Lung (tissue), 12 donors: ENCODE measurements around the gene KMT2C. TPM values are rescaled to one million over a fixed set of nuclear protein-coding genes. Genes with fewer than 3 reads are reported as not detected.

Source experiments
- ATAC-seq: fragments of 200-7000 bp; cut with Tn5 transposase; one replicate; pipeline ENCODE4 v1.9.1; 2020; ENCODE audit warnings: moderate number of reproducible peaks; ENCODE audit not compliant: insufficient read depth, low FRiP score
- DNase-seq, 3 donors: peaks; one replicate each; pipeline ENCODE4 v3.0.0-alpha.2; 2013 to 2017
- H3K27ac ChIP-seq, 2 donors: one replicate each; pipeline ENCODE4 v1.5.1; 2013; ENCODE audit warnings: mild to moderate bottlenecking in 2 of 2, moderate library complexity in 2 of 2, control low read depth in 1 of 2, inconsistent platforms in 1 of 2, low read depth in 1 of 2, low read length in 1 of 2
- H3K27me3 ChIP-seq, 3 donors: one replicate each; pipeline ENCODE4 v1.5.1; 2013; ENCODE audit warnings: low read length in 2 of 3; ENCODE audit not compliant: control insufficient read depth in 3 of 3, insufficient read depth in 3 of 3
- H3K36me3 ChIP-seq, 4 donors: one replicate each; pipeline ENCODE4 v1.5.1; 2013; ENCODE audit warnings: low read length in 4 of 4, mild to moderate bottlenecking in 1 of 4, moderate library complexity in 1 of 4; ENCODE audit not compliant: control insufficient read depth in 4 of 4, insufficient read depth in 4 of 4
- H3K4me1 ChIP-seq, 5 donors: one replicate each; pipeline ENCODE4 v1.5.1; 2013; ENCODE audit warnings: low read length in 5 of 5, mild to moderate bottlenecking in 2 of 5, moderate library complexity in 1 of 5; ENCODE audit not compliant: control insufficient read depth in 5 of 5, insufficient read depth in 5 of 5
- H3K4me3 ChIP-seq: one replicate; pipeline ENCODE4 v1.5.1; 2013; ENCODE audit warnings: mild to moderate bottlenecking, control low read depth, moderate library complexity
- H3K9ac ChIP-seq, 2 donors: one replicate each; pipeline ENCODE4 v1.5.1; 2013; ENCODE audit warnings: low read length in 2 of 2, control low read depth in 1 of 2; ENCODE audit not compliant: insufficient read depth in 1 of 2
- H3K9me3 ChIP-seq, 4 donors: one replicate each; pipeline ENCODE4 v1.5.1; 2013; ENCODE audit warnings: low read length in 3 of 4, mild to moderate bottlenecking in 1 of 4, moderate library complexity in 1 of 4; ENCODE audit not compliant: control insufficient read depth in 4 of 4, insufficient read depth in 3 of 4
- WGBS, 2 donors: extraction: QIAGEN DNeasy Blood & Tissue Kit; methylation state at CpG; one replicate each; pipeline ENCODE4 v1.1.7; 2013; 5-methylcytosine and 5-hydroxymethylcytosine counted together
- polyA plus RNA-seq, 2 donors: library from polyadenylated mRNA; stranded (reverse); fragments of 200-250 nt; gene quantifications; one replicate each; pipeline ENCODE4 v1.2.1, GENCODE V29; 2013
- total RNA-seq, 2 donors: library from RNA; depleted of rRNA in 1 of 2; stranded (reverse); fragments of >200 nt in 1 of 2; gene quantifications; one replicate each; pipeline ENCODE4 v1.2.1, GENCODE V29; 2014 to 2021
- TF ChIP-seq, protein P1 (sequence below): IDR thresholded peaks from 2 replicates; pipeline ENCODE4 v1.5.1; 2012; ENCODE audit warnings: mild to moderate bottlenecking; ENCODE audit errors: control extremely low read depth, extremely low read depth
- donor health status: control.
- donor health status: control.
- donor health status: Bipolar disorder and iron deficiency.
- donor health status: healthy.
- donor health status: DM: yes; HTN: yes; CAD: no.

The KMT2C gene
- total and polyA plus RNA-seq, 4 donors, result 10.2 to 115 (median 52.3) TPM

DNA sequence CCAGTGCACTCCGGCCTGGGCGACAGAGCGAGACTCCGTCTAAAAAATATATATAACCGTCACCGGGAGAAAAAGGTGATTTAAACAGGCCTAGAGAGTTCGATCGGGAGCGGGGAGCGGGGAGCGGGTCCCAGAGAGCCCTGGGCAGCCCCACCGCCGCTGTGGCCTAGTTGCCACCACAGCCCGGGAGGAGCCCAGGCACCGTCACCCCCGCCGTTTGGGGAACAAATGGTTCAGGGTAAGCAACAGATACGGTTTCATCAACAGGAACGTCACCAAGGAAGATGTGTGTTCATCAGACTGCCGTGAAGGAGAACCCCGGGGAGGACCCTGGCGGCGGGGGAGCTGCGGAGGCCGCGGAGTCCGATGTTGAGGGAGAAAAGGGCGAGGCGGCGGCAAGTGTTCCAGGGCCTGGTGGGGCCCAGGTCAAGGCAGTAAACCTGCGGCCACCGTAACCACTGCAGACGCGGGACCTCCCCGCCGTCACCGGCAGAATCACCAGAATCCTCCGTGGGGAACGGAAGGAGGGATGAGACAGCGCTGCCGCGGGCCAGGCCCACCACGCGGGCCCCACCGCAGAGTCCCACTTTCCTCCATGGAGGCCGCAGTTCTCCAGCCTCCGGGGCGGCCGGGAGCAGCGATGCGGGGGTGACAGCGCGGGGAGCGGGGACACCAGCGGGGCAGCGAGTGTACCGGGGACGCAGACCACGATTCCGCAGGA, 306.9 kb downstream of the KMT2C start:
- H3K36me3 ChIP-seq, result peaks cover 4 to 41% (median 31%) of the 10 kb centered on the region in 4 donors
- no peaks in the 10 kb centered on the region for H3K27me3 ChIP-seq
- ATAC-seq, result no peak
- peaks cover 0 to 4% (median 1%) of the 10 kb centered on the region in 4 donors for H3K9me3 ChIP-seq
- DNase-seq, result no peak
- no peaks in the 10 kb centered on the region for H3K4me1 ChIP-seq
- no peak overlapping the region for H3K9ac ChIP-seq
- TF ChIP-seq, protein P1, sequence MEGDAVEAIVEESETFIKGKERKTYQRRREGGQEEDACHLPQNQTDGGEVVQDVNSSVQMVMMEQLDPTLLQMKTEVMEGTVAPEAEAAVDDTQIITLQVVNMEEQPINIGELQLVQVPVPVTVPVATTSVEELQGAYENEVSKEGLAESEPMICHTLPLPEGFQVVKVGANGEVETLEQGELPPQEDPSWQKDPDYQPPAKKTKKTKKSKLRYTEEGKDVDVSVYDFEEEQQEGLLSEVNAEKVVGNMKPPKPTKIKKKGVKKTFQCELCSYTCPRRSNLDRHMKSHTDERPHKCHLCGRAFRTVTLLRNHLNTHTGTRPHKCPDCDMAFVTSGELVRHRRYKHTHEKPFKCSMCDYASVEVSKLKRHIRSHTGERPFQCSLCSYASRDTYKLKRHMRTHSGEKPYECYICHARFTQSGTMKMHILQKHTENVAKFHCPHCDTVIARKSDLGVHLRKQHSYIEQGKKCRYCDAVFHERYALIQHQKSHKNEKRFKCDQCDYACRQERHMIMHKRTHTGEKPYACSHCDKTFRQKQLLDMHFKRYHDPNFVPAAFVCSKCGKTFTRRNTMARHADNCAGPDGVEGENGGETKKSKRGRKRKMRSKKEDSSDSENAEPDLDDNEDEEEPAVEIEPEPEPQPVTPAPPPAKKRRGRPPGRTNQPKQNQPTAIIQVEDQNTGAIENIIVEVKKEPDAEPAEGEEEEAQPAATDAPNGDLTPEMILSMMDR, result no peak
- H3K4me3 ChIP-seq, result no peak overlapping the region
- 98% methylated on average over 60 of the region's 60 CpGs for WGBS, 2 donors
- no peak overlapping the region for H3K27ac ChIP-seq

DNA sequence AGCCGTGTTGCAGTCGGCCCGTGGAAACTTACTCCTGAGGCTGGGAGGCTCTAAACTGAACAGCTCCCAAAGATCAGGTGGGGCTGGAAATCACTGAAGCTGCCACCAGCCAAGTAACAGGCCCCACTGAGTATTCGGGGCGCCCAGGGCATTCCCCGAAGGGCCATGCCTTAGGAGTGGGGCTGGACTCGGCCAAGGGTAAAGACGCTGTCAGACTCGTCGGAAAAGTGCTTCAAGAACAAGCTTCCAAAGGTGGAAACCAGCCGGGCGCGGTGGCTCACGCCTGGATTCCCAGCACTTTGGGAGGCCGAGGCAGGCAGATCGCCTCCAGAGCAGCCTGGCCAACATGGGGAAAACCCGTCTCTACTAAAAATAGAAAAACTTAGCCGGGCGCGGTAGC, 307.6 kb downstream of the KMT2C start:
- H3K9me3 ChIP-seq, result peaks cover 0 to 6% (median 1%) of the 10 kb centered on the region in 4 donors
- no peak for DNase-seq
- H3K27me3 ChIP-seq, result no peaks in the 10 kb centered on the region
- H3K4me1 ChIP-seq, result no peaks in the 10 kb centered on the region
- ATAC-seq, result no peak
- no peak overlapping the region for H3K27ac ChIP-seq
- whole genome bisulfite sequencing, 2 donors, result 97 to 98% methylated on average over 20 of the region's 20 CpGs
- TF ChIP-seq, protein P1, result no peak
- H3K36me3 ChIP-seq, result peaks cover 4 to 38% (median 31%) of the 10 kb centered on the region in 4 donors
- no peak overlapping the region for H3K4me3 ChIP-seq
- no peak overlapping the region for H3K9ac ChIP-seq

DNA sequence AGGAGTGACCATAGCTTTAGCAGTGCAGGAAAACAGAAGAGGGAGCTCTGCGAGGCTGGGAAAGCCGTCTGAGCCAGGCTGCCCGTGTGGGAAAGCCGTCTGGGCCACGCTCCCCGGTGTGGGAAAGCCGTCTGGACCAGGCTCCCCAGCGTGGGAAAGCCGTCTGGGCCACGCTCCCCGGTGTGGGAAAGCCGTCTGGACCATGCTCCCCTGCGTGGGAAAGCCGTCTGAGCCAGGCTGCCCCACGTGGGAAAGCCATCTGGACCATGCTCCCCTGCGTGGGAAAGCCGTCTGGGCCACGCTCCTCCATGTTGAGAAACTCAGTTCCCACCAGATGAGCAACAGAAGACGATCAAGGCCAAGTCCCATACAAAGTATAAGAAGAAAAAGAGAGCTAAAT, 308.6 kb downstream of the KMT2C start:
- Histone ChIP-seq H3K9ac (no peak overlapping the region), H3K27me3 (no peaks in the 10 kb centered on the region), H3K27ac (no peak overlapping the region), H3K9me3 (peaks cover 0 to 6% (median 1%) of the 10 kb centered on the region in 4 donors), H3K36me3 (peaks cover 4 to 44% (median 32%) of the 10 kb centered on the region in 4 donors), H3K4me1 (no peaks in the 10 kb centered on the region), H3K4me3 (no peak overlapping the region)
- 96 to 97% methylated on average over 19 of the region's 19 CpGs for WGBS, 2 donors
- DNase-seq (no peak), ATAC-seq (no peak)
- TF ChIP-seq, protein P1, result no peak
